Measurements from ENCODE around the gene TNFRSF1B.
A peak's percentile ranks its signal among the peaks of the same experiment; 100 is the strongest.

TNFRSF1B gene

GRCh38 chr1:12142891-12143630 lies 23.7 kb upstream of the TNFRSF1B start:
- Histone ChIP-seq H3K9me3 (no peaks in the 10 kb centered on the region), H3K27me3 (no peaks in the 10 kb centered on the region), H3K27ac (peak overlapping the region; percentile 11 to 29), H3K4me1 (peaks cover 0 to 13% (median 5%) of the 10 kb centered on the region in 4 donors), H3K4me3 (no peak overlapping the region), H3K36me3 (no peaks in the 10 kb centered on the region)
- peak; percentile 65 to 77 for DNase-seq
- intact Hi-C loops (cut with DNase I; ENCODE audit: low total_unique reads) = no loop called here
- no peak for TF ChIP-seq CTCF (IDR thresholded peaks at IDR 0.05)

GRCh38 chr1:12143631-12144155 lies 23.1 kb upstream of the TNFRSF1B start:
- no peaks in the 10 kb centered on the region for H3K9me3 ChIP-seq
- intact Hi-C loops (cut with DNase I; ENCODE audit: low total_unique reads) = no loop called here
- peak; percentile 90 to 93 for DNase-seq
- H3K4me3 ChIP-seq = no peak overlapping the region
- no peaks in the 10 kb centered on the region for H3K36me3 ChIP-seq
- TF ChIP-seq CTCF (IDR thresholded peaks at IDR 0.05) = no peak
- peak overlapping the region; percentile 11 to 37 for H3K27ac ChIP-seq
- peaks cover 0 to 13% (median 5%) of the 10 kb centered on the region in 4 donors for H3K4me1 ChIP-seq
- no peaks in the 10 kb centered on the region for H3K27me3 ChIP-seq

GRCh38 chr1:12144236-12144635 lies 22.6 kb upstream of the TNFRSF1B start:
- peaks cover 0 to 13% (median 5%) of the 10 kb centered on the region in 4 donors for H3K4me1 ChIP-seq
- H3K27ac ChIP-seq = peak overlapping the region; percentile 11 to 37
- H3K9me3 ChIP-seq = no peaks in the 10 kb centered on the region
- intact Hi-C loops (cut with DNase I; ENCODE audit: low total_unique reads) = no loop called here
- DNase-seq = no peak
- H3K36me3 ChIP-seq = no peaks in the 10 kb centered on the region
- no peak for TF ChIP-seq CTCF (IDR thresholded peaks at IDR 0.05)
- no peak overlapping the region for H3K4me3 ChIP-seq
- no peaks in the 10 kb centered on the region for H3K27me3 ChIP-seq

GRCh38 chr1:12144969-12145368 lies 21.8 kb upstream of the TNFRSF1B start:
- no peak for TF ChIP-seq CTCF (IDR thresholded peaks at IDR 0.05)
- Histone ChIP-seq H3K27ac (no peak overlapping the region), H3K36me3 (no peaks in the 10 kb centered on the region), H3K4me1 (peaks cover 0 to 13% (median 5%) of the 10 kb centered on the region in 4 donors), H3K9me3 (peaks cover 0 to 5% (median 5%) of the 10 kb centered on the region in 3 donors), H3K27me3 (no peaks in the 10 kb centered on the region), H3K4me3 (no peak overlapping the region)
- DNase-seq = no peak
- intact Hi-C loops (cut with DNase I; ENCODE audit: low total_unique reads) = loop anchor here (5.0 kb wide), 1 partner anchor 1408 kb away; no protein-coding TSS in a partner anchor

GRCh38 chr1:12145616-12146342 lies 21.0 kb upstream of the TNFRSF1B start:
- DNase-seq = no peak
- TF ChIP-seq CTCF (IDR thresholded peaks at IDR 0.05) = no peak
- H3K36me3 ChIP-seq = no peaks in the 10 kb centered on the region
- peaks cover 0 to 7% (median 5%) of the 10 kb centered on the region in 3 donors for H3K9me3 ChIP-seq
- no peaks in the 10 kb centered on the region for H3K27me3 ChIP-seq
- no peak overlapping the region for H3K4me3 ChIP-seq
- intact Hi-C loops (cut with DNase I; ENCODE audit: low total_unique reads) = loop anchor here (5.0 kb wide), 1 partner anchor 1408 kb away; no protein-coding TSS in a partner anchor
- H3K27ac ChIP-seq = no peak overlapping the region
- peaks cover 0 to 13% (median 5%) of the 10 kb centered on the region in 4 donors for H3K4me1 ChIP-seq

Data from tibial artery (tissue), 4 donors.